HG03565 (cell line): ENCODE measurements around the gene PTPRN2.

Experiments used
- ATAC-seq: cut with Tn5 transposase; IDR thresholded peaks from one replicate; pipeline ENCODE4 v1.9.1; 2021; ENCODE audit warnings: mild to moderate bottlenecking, moderate library complexity; ENCODE audit not compliant: unreplicated experiment

Gene PTPRN2

DNA sequence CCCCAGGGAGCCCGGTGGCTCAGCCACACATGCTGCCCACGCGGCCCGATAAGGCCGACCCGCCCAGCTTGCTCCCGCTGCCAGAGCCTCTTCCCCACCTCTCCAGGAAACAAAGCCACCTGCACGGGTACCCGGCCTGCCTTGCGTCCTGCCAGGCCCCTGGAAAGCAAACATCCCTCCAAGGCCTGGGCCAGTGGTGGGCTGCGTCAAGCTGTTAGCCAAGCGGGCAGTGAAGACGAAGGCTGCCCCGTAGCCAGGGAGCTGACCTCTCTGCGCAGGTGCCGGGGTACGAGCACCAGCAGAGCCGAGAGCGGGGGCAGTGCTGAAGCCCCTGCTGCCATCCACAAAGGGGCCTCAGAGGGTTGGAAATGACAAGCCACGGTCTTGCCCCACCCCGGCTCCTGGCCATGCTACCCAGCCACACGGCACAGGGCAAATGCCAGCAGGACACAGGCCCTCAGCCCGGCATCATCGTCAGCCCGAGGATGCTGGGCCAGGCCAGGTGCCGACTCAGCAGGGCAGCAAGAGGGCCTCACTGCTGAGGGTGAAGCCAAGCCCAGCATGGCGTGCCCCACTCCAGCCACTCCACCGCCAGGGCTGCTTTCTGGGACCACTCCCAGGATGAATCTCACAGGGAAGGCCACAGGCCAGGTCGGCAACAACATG lies 140.0 kb downstream of the PTPRN2 start:
- no peak for ATAC-seq

DNA sequence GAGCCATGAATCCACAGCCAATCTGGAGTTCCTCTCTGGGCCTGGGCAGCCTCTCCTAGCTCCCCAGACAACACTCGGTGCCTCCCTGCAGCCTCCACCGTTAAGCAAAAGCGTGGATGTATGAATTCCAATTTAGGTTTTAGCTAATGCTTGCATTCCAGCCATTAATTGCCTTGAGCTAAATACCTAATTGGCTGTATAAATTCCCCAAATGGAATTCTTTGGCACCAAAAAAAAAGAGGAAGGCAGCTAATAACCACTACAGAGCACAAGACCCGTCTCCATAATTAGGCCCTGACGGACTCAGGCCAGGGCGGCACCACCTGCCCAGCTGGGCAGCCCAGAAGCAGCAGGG lies 140.5 kb downstream of the PTPRN2 start:
- no peak for ATAC-seq

DNA sequence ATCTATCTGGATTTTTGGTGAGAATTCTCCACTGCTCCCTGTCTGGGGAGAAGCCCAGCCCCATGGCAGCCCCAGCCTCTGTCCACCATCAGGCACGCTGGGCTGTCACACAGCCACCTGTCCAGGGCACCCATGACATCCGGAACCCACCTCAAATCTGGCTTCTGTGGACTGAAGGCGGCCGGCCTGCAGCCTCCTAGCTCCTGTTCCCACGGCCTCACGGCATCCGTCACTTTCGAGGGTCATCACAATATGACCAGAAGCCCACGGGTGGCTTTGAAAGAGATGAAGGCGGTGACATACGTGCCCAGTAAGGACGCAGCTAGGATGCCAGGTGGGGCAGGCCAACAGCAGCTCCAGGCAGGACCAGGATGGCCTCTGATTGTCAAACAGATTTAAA lies 140.9 kb downstream of the PTPRN2 start:
- no peak for ATAC-seq

GRCh38 chr7:158446281-158446680 lies 141.3 kb downstream of the PTPRN2 start:
- ATAC-seq = no peak

- ATAC-seq = no peak
Measured at GRCh38 chr7:158445421-158446175, 142.0 kb downstream of the PTPRN2 start.

DNA sequence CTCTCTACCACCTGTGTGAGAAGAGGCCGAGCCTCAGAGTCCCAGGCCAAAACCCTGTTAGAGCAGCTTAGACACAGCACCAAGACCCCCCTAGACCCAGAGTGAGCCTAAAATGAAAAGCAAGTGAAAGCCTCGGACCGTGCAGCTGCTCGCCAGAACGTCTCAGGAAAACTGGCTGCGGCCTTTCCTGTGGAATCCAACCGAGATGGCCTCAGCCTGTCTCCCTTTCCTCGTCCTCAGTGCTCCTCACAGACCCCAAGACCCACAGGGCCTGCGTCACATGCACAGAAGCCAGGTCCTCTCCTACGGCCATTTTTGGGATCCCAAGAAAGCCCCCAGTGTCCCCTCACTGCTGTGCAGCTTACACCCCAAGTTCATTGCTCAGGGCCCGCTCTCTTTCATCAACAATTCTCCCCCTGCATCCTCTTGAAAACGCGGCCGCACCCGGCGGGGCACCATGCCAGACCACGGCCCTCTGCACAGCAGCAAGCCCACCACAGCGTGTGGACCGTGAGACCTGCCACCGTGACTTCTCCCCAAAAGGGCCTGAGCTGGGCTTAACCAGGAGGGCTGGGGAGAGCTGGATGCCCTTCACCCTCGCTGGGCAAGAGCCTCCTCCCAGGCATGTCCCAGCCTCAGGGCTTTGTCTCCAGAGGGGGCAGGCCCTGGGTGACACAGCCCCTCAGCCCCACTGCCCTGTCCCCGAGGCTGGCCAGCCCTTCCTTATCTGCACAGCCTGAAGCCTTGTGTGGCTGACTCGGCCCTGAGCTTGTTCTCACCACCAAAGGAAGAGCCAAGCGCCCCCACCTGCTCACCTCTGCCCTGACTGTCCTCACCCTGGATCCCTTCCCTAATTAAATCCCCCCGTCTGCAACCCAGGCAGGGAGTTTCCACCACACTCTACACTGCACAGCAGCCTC lies 142.9 kb downstream of the PTPRN2 start:
- ATAC-seq = no peak

GRCh38 chr7:158443688-158444483 lies 143.7 kb downstream of the PTPRN2 start:
- no peak for ATAC-seq

GRCh38 chr7:158443014-158443687 lies 144.5 kb downstream of the PTPRN2 start:
- no peak for ATAC-seq

DNA sequence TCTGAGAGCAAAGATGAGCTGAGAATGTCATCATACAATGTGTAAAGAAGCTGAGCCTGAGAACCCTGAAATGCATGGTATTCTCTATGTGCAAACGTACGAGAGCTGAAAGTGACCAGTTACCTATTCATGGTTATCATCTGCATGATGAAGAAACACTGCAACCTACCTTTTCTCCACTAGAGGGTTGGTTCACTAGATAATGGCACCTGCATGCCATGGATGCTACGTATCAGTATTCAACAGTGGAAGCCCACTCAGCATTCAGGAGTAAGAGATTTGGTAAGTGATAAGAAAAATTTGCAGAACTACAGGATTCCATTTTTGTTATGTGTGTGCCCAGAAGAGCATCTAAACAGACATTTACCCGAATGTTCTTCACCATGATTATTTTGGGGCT lies 145.4 kb downstream of the PTPRN2 start:
- ATAC-seq = no peak

DNA sequence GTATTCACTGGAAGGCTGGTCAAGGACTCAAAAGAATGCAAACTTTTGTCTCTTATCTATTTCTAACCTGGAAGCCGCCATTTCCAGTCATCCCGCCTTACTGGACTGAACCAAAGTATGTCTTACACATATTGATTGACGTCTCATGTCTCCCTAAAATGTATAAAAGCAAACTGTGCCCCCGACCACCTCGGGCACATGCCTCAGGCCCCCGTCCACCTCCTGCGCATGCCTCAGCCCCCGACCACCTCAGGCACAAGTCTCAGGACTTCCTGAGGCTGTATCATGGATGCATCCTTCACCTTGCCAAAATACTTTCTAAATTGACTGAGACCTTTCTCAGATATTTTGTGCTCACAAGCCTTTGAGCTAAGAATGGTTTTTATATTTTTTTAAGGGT lies 148.6 kb downstream of the PTPRN2 start:
- no peak for ATAC-seq

DNA sequence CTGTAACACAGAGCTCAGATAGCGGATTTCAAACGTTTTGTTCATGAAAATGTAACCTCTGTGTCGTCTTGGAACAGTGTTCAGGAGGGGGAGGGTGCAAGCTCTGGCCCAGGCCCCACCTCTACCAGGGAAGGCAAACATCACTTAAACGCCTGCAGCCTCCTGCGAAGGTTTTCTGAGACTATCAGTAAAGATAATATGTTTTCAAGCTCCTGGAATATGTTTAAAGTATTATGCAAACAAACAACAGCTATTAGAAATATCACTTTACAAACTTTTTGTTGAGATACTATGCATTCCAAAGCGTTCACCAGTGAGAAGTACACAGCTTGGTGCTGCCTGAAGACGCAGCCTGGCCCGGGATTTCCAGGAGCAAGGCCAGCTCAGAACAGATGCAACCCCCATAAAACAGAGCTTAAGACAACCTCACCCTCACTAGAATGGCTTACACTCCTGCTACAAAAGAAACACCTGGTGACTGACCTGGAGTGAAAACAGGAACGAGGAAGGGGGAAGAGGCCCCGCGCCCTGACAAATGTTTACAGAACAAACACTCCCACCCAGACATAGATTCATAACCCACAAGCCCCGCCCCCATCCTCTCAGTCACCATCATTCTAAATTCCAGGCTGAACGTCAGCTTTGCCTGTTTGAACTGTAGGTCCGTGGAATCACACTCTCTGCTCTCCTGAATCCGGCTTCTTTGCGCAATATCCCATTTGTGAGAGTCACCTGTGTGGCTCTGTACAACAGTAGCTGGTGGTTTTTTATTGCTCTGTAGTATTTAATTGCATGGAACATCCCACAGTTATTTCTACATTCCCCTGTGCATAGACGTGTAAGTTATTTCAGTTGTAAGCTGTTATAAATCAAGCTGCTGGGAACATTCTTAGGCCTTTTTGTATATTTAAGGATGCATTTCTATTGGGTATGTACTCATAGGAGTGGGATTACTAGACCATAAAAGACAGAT lies 155.0 kb downstream of the PTPRN2 start:
- ATAC-seq = no peak

DNA sequence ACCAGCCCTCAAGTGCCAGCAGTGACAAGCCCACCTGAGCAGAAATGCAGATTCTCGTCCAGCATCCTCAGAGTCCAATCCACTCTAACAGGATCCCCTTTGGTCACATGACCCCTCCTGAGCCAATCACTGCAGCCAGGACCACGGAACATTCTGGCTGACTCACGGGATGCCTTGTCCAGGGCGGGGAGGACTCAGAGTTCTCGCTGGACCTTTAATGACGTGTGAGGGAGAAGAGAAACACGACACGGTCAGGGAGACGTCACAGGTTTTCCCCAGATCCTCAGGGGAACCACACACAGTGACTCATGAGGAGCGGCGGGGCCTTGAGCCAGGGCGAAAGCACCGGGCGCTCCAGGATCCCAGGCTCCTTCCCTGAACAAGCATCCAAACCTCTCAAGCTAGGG lies 155.7 kb downstream of the PTPRN2 start:
- ATAC-seq = no peak

DNA sequence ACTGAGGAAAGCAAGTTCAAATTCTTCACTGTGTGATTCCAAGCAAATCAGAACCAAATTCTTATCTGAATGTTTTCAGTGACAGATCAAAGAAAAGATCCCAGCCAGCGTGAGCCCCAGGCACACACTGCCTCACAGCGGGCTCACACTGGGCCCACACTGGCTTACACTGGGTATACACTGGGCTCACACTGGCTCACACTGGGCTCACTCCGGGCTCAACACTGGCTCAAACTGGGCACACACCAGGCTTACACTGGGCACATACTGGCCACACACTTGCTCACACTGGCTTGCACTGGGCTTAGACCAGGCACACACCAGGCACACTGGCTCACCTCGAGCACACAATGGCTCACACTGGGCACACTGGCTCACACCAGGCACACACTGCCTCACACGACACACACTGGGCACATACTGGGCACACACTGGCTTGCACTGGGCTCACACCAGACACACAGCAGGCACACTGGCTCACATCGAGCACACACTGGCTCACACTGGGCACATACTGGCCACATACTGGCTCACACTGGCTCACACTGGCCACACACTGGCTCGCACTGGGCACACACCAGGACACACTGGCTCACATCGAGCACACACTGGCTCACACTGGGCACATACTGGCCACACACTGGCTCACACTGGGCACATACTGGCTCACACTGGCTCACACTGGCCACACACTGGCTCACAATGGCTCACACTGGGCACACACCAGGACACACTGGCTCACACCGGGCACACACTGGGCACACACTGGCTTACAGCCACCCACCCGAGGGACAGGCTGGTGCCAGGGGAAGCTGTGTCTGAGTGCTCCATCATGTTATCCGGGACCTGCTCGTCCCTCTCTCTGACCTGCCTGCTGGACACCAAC lies 156.3 kb downstream of the PTPRN2 start:
- no peak for ATAC-seq

DNA sequence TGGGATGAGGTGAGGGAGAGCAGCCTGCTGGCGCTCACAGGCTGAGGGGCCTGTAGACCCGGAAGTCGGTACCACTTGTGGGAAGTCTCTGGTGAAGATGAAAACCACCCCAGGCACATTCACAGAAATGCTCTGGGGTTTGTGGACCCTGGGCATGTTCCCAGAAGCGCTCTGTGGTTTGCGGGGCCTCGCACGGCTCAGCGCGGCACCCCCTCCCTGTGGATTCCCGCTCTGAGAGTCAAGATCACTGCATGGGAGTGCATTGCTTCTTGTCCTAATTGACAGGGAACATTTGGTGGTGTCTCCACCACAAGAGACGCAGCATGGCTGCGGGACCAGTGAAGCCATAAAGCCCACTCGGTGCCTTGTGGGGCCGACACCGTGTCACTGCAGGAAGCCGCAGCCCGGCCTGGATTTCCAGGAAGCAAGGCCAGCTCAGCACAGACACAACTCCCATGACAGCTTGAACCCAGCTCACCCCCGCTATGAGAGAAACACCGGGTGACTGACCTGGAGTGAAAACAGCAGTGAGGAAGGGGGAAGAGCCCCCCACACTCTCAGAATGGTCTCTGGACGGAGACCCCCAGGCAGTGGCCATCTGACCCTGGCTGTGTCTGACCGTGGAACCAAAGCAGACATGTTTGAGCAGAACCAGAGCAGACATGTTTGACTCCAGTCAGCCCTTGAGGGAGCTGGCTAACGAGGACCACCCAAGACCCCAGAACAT lies 157.2 kb downstream of the PTPRN2 start:
- ATAC-seq = no peak

DNA sequence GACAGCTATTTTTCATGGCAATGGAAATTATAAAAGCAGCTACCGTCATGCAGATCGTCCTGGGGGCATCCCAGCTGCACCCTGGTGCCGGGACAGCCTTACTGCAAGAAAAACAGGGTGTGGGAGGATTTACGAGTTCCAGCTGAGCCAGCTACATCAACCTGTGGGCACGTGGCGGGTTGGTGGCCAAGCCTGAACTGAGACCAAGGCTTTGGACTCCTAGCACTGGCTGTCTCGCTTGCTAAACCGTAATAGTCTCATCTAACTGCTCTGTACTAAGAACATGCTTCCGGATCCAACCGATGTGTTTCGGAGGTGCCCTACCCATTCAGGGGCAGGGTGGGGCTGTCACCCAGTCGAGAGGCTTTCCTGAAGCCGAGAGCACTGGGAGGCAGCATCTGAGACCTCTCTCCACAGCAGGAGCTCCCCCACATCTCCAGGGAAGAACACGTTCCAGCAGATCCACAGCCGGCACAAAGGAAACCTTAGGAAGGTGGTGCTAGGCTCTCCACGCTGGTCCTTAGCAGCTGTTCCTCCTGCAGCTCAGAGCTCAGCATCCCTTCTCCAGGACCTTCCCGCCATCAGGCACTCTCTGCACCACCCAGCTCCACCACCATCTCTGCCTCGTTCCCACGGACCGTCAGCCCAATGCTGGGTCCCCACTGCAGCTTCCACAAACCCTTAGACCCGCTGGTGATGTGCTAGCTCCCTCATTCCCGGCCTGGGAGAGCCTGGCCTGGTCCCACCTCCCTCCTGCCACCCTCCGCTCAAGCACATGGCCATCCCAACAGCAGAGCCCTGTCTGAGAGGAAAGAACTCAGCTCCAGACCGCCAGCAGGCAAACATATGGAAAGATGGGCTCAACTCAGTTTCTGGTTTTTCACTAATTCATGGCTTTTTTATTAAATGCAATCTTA lies 158.5 kb downstream of the PTPRN2 start:
- no peak for ATAC-seq

DNA sequence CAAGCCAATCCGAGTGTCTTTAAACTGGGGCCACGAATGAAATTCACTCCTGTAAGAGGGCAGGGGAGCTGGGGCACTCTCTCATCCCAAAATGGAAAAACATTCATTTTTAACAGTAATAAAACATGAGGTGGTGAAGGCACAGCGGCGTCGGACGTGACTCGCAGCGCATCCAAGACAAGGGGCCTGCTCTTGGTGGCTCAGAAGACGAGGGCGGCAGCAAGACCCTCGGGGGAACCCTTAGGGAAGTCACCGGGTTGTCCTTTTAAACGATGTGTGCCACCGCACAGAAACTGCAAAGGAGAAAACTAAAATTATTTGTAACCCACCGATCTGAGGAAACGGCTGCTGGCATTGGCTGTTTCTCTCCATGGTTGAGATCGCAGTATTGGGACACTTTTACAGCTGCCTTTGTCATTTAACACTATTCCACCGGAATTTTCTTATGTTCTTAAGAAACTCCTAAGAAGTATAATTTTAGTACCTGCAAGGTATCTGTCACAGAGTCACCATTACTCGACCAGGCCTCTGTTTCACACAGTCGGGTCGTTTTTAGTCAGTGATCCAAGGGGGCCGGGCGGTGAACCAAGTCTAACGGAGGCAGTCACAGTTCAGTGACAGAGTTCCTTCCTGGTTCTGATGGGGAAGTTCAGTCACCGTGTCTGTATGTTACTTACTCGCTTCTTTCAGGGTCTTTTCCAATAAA lies 159.3 kb downstream of the PTPRN2 start:
- no peak for ATAC-seq
